Left lung (tissue), 10 donors: ENCODE measurements around the gene SULT1A2. TPM values are rescaled to one million over a fixed set of nuclear protein-coding genes. Genes with fewer than 3 reads are reported as not detected.
"Not testable (repeated sequence)": the region's sequence is repeated elsewhere in the genome, so short reads cannot be mapped to it uniquely, and the experiment has no call there.

Experiments
- ATAC-seq: fragments of 200-7000 bp; cut with Tn5 transposase; one replicate; pipeline ENCODE4 v1.9.1; 2020; ENCODE audit warnings: moderate library complexity
- DNase-seq, 4 donors: peaks; one replicate each; pipeline ENCODE4 v3.0.0-alpha.2; 2013 to 2020
- H3K27ac ChIP-seq, 2 donors: fragments of 200-600 bp; sonication (generic) in 1 of 2; one replicate each; pipeline versions ENCODE4 v1.5.0 to v1.8.0; 2020 to 2021
- H3K27me3 ChIP-seq, 2 donors: fragments of 200-600 bp; sonication (generic) in 1 of 2; one replicate each; pipeline versions ENCODE4 v1.5.0 to v1.8.0; 2020 to 2021
- H3K36me3 ChIP-seq, 2 donors: fragments of 200-600 bp; sonication (generic) in 1 of 2; one replicate each; pipeline versions ENCODE4 v1.5.0 to v1.8.0; 2020 to 2021
- H3K4me1 ChIP-seq, 2 donors: fragments of 200-600 bp; one replicate each; pipeline ENCODE4 v1.8.0; 2021
- H3K4me3 ChIP-seq, 2 donors: fragments of 200-600 bp; sonication (generic) in 1 of 2; one replicate each; pipeline versions ENCODE4 v1.5.0 to v1.8.0; 2020 to 2021; ENCODE audit warnings: mild to moderate bottlenecking in 1 of 2
- H3K9me3 ChIP-seq, 2 donors: fragments of 200-600 bp; sonication (generic) in 1 of 2; one replicate each; pipeline versions ENCODE4 v1.5.0 to v1.8.0; 2020 to 2021
- intact Hi-C, 2 donors: fragments of 100-400 bp; cut with DNase I; formaldehyde crosslinking; loops; one replicate each; pipeline versions ENCODE4 v1.11.2 to v1.14.2; 2022
- polyA plus RNA-seq, 6 donors: library from polyadenylated mRNA; unstranded; fragments of 120-200 nt; gene quantifications; one replicate each; pipeline ENCODE4 v1.2.1, GENCODE V29; 2013; ENCODE audit not compliant: insufficient read length in 6 of 6
- total RNA-seq, 2 donors: library from RNA; stranded (reverse); fragmentation: NEBNext Ultra II Directional; extraction: Animal tissue kit (Norgen Biotek cat#: 25700); gene quantifications; one replicate each; pipeline ENCODE4 v1.2.1, GENCODE V29; 2021
- TF ChIP-seq, protein P1 (sequence below), 2 donors: fragments of 200-600 bp; sonication (generic) in 1 of 2; IDR thresholded peaks; one replicate each; pipeline versions ENCODE4 v1.5.0 to v1.8.0; 2021; ENCODE audit warnings: antibody characterized with exemption in 2 of 2
- donor health status: DM: no; HTN: yes; CAD: no.
- donor health status: DM: no; HTN: no; CAD: no.

SULT1A2 gene
- total and polyA plus RNA-seq, 8 donors = 2.9 to 16.6 (median 3.8) TPM

DNA sequence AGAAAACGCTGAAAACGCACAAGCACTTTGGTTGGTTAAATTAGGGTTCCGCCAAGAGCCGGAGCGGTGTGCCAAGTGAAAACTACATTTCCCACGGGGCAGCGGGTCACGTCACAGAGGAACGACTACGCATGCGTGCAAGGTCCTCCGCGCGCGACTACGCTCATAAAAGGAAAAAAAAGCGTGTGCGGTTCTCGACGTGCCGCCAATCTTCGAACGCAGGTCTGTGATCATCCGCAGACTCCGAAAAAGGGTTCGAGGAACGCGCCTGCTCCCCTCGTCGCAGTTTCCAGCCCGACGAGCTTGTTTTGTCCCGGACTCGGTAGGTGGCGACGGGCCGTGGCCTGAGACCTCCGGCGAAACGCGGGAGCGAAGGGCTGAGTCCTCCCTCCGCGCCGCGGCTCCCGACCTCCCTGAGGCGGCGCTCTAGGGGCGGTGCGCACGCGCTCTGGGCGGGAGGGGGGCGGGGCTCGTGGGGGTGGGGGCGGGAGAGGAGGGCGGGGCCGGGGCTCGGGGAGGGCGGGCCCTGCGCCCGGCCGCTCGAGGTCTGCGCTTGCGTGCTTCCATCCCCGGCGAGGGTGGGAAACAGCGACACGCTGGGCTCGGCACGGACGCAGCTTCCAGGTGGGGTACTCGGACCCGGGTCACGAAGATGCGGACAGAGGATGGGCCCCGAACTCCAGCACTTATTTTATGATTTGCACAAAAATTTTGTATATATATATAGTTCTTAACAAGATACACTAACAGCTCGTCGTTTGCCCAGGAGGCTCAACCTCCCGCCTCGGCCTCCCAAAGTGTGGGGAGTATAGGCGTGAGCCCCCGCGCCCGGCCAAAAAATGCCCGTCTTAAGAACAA lies 42.8 kb downstream of the SULT1A2 start, which contains the start of gene SGF29:
Gene SGF29 (plus strand): TSS at position 145 of the 858 bp plus-strand sequence. CDS start 27,150 bp downstream, outside the sequence.
- H3K9me3 ChIP-seq = no peaks in the 10 kb centered on the region
- H3K4me1 ChIP-seq = peaks cover 8 to 35% of the 10 kb centered on the region in 2 donors
- DNase-seq = peak; percentile 93 to 98 (median 94)
- peak; percentile 97 for ATAC-seq
- TF ChIP-seq, protein P1, sequence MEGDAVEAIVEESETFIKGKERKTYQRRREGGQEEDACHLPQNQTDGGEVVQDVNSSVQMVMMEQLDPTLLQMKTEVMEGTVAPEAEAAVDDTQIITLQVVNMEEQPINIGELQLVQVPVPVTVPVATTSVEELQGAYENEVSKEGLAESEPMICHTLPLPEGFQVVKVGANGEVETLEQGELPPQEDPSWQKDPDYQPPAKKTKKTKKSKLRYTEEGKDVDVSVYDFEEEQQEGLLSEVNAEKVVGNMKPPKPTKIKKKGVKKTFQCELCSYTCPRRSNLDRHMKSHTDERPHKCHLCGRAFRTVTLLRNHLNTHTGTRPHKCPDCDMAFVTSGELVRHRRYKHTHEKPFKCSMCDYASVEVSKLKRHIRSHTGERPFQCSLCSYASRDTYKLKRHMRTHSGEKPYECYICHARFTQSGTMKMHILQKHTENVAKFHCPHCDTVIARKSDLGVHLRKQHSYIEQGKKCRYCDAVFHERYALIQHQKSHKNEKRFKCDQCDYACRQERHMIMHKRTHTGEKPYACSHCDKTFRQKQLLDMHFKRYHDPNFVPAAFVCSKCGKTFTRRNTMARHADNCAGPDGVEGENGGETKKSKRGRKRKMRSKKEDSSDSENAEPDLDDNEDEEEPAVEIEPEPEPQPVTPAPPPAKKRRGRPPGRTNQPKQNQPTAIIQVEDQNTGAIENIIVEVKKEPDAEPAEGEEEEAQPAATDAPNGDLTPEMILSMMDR (IDR thresholded peaks at IDR 0.05) = peak in 1 of 2 donors; percentile 32
- H3K36me3 ChIP-seq = peaks cover 0 to 13% of the 10 kb centered on the region in 2 donors
- intact Hi-C loops = no loop called here
- no peaks in the 10 kb centered on the region for H3K27me3 ChIP-seq
- peak within 1 kb of the TSS; percentile 42 to 59 for H3K4me3 ChIP-seq
- H3K27ac ChIP-seq = peak within 1 kb of the TSS; percentile 97

DNA sequence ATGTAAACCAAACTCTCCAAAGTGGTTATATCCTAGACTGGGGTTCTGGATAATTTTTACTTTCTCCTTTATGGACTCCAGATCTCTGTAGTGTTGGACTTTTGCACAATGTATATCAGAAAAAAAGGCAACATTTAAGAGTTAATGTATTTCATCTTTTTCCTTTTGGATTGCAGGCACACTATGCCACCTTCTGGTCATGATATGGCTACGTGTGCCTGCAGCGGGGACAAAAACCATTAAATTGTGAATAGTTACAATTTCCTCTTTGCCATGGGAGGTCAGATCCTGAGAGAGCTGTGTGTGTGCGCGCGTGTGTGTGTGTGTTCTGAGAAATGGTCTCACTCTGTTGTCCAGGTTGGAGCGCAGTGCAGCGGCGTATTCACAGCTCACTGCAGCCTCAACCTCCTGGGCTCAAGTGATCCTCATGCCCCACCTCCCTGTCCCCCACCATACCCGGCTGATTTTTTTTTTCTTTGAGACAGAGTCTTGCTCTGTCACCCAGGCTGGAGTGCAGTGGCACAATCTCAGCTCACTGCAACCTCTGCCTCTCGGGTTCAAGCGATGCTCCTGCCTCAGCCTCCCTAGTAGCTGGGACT lies 47.5 kb downstream of the SULT1A2 start:
- ATAC-seq (peak; percentile 21), DNase-seq (peak in 1 of 4 donors; percentile 36)
- H3K27me3 ChIP-seq = no peaks in the 10 kb centered on the region
- TF ChIP-seq, protein P1 (IDR thresholded peaks at IDR 0.05) = peak; percentile 23 to 44
- no peaks in the 10 kb centered on the region for H3K36me3 ChIP-seq
- no peaks in the 10 kb centered on the region for H3K9me3 ChIP-seq
- H3K4me3 ChIP-seq = no peak overlapping the region
- intact Hi-C loops = no loop called here
- H3K27ac ChIP-seq = no peak overlapping the region
- H3K4me1 ChIP-seq = peaks cover 4 to 17% of the 10 kb centered on the region in 2 donors

DNA sequence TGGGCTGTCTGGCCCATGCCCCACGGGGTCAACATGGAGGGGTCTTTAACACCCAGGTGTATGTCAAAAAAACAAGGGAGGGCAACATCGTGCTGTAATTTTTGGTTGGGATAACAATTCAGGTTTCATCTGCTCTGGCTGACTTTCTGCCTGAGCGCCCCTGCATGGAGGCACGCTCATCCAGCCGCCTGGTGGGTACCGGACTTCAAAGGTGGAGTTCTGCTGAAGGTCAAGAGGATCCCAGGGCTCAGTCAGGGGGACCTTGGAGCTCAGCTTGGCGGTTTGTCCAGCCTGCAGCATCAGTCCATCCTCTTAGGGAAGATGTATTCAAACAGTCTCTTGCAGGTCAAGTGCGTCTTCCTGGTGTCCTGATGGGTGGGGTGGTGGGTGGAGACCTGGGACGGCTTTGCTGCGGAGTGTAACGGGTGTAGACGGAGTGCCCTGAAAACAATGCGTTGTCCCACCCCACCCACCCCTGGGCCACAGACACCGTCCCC lies 48.5 kb downstream of the SULT1A2 start:
- Histone ChIP-seq H3K27ac (no peak overlapping the region), H3K4me1 (peaks cover 2 to 11% of the 10 kb centered on the region in 2 donors), H3K9me3 (no peaks in the 10 kb centered on the region), H3K27me3 (no peaks in the 10 kb centered on the region), H3K36me3 (no peaks in the 10 kb centered on the region), H3K4me3 (no peak overlapping the region)
- ATAC-seq = no peak
- TF ChIP-seq, protein P1 (IDR thresholded peaks at IDR 0.05) = no peak
- intact Hi-C loops = no loop called here
- DNase-seq = no peak

DNA sequence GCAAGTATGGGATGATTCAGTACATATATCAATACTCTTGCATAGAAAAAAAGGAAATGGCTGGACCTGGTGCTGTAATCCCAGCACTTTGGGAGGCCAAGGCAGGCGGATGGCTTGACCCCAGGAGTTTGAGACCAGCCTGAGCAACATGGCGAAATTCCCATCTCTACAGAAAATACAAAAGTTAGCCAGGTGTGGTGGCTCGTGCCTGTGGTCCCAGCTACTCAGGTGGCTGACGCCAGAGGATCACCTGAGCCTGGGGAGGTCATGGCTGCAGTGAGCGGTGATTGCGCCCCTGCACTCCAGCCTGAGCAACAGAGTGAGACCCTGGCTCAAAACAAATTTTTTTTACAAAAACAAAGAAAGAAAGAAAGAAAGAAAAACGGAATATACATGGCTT lies 50.2 kb downstream of the SULT1A2 start:
- Histone ChIP-seq H3K27me3 (no peaks in the 10 kb centered on the region), H3K4me1 (peaks cover 0 to 18% of the 10 kb centered on the region in 2 donors), H3K27ac (no peak overlapping the region), H3K36me3 (no peaks in the 10 kb centered on the region), H3K4me3 (no peak overlapping the region), H3K9me3 (no peaks in the 10 kb centered on the region)
- intact Hi-C loops = no loop called here
- DNase-seq (no peak), ATAC-seq (no peak)
- TF ChIP-seq, protein P1 (IDR thresholded peaks at IDR 0.05) = no peak

DNA sequence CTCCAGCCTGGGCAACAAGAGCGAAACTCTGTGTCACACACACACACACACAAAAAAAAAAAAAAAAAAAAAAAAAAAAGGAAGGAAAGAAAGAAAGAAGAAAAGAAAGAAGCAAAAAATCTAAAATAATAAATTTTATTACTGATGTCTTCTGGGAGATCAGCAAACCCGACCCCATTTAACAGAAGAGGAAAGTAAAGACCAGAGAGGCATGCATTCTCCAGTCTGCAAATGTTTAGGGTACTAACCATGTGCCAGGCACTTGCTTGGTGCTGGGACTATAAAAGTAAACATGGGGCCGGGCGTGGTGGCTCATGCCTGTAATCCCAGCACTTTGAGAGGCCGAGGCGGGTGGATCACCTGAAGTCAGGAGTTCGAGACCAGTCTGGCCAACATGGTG lies 50.9 kb downstream of the SULT1A2 start:
- not testable (repeated sequence) for H3K27me3 ChIP-seq

More for the DNA sequence above, 50.9 kb downstream of the SULT1A2 start:
- DNase-seq, H3K4me3 ChIP-seq, ATAC-seq, H3K9me3 ChIP-seq, intact Hi-C loops, H3K36me3 ChIP-seq, H3K27ac ChIP-seq: not testable (repeated sequence)
- H3K4me1 ChIP-seq = peaks cover 0 to 18% of the 10 kb centered on the region in 2 donors
